Tibial nerve (tissue), 4 donors: Measurements from ENCODE around the gene ZNF385B. TPM values are rescaled to one million over a fixed set of nuclear protein-coding genes. Genes with fewer than 3 reads are reported as not detected.

Experiments used
- DNase-seq, 2 donors: peaks; one replicate each; pipeline ENCODE4 v3.0.0-alpha.2; 2019; ENCODE audit warnings: low spot score in 2 of 2
- H3K27ac ChIP-seq, 4 donors: fragments of 200-600 bp; sonication (generic) in 3 of 4; one replicate each; pipeline ENCODE4 v1.5.1; 2017 to 2019; ENCODE audit warnings: mild to moderate bottlenecking in 1 of 4
- H3K27me3 ChIP-seq, 2 donors: fragments of 200-600 bp; sonication (generic) in 1 of 2; one replicate each; pipeline versions ENCODE4 v1.5.1 to v1.6.0; 2017 to 2019
- H3K36me3 ChIP-seq, 3 donors: fragments of 200-600 bp; sonication (generic); one replicate each; pipeline ENCODE4 v1.5.1; 2018 to 2019
- H3K4me1 ChIP-seq, 4 donors: fragments of 200-600 bp; sonication (generic) in 3 of 4; one replicate each; pipeline ENCODE4 v1.5.1; 2017 to 2019
- H3K4me3 ChIP-seq, 4 donors: fragments of 200-600 bp; sonication (generic) in 3 of 4; one replicate each; pipeline ENCODE4 v1.5.1; 2017 to 2019; ENCODE audit warnings: mild to moderate bottlenecking in 1 of 4, moderate library complexity in 1 of 4
- H3K9me3 ChIP-seq, 4 donors: fragments of 200-600 bp; sonication (generic) in 3 of 4; one replicate each; pipeline ENCODE4 v1.5.1; 2017 to 2019
- EP300 ChIP-seq, 2 donors: sonication (generic); formaldehyde crosslinking; IDR thresholded peaks; one replicate each; pipeline ENCODE4 v1.6.1; 2017; ENCODE audit warnings: antibody characterized with exemption in 2 of 2, mild to moderate bottlenecking in 1 of 2
- POLR2A ChIP-seq, 2 donors: fragments of 450-650 bp; IDR thresholded peaks; one replicate each; pipeline ENCODE4 v1.6.1; 2017; ENCODE audit warnings: antibody characterized with exemption in 2 of 2, mild to moderate bottlenecking in 2 of 2, moderate library complexity in 2 of 2
- WGBS, 2 donors: methylation state at CpG; one replicate each; pipeline ENCODE4 v1.1.5; 2018; 5-methylcytosine and 5-hydroxymethylcytosine counted together
- total RNA-seq, 4 donors: library from RNA; depleted of rRNA; stranded (reverse); fragments of >200 nt; gene quantifications; one replicate each; pipeline ENCODE4 v1.1.0, GENCODE V29; 2016
- TF ChIP-seq, protein P1 (sequence below), 5 experiments: fragments of 200-600 bp in 3 of 5; fragments of 450-650 bp in 2 of 5; sonication (generic) in 3 of 5; IDR thresholded peaks; one replicate each; pipeline ENCODE4 v1.5.1; 2016 to 2019; ENCODE audit warnings: antibody characterized with exemption in 5 of 5, mild to moderate bottlenecking in 3 of 5, moderate library complexity in 2 of 5

ZNF385B gene
- total RNA-seq, 4 donors from 2014 or later = 1.2 to 3.9 (median 2.6) TPM

DNA sequence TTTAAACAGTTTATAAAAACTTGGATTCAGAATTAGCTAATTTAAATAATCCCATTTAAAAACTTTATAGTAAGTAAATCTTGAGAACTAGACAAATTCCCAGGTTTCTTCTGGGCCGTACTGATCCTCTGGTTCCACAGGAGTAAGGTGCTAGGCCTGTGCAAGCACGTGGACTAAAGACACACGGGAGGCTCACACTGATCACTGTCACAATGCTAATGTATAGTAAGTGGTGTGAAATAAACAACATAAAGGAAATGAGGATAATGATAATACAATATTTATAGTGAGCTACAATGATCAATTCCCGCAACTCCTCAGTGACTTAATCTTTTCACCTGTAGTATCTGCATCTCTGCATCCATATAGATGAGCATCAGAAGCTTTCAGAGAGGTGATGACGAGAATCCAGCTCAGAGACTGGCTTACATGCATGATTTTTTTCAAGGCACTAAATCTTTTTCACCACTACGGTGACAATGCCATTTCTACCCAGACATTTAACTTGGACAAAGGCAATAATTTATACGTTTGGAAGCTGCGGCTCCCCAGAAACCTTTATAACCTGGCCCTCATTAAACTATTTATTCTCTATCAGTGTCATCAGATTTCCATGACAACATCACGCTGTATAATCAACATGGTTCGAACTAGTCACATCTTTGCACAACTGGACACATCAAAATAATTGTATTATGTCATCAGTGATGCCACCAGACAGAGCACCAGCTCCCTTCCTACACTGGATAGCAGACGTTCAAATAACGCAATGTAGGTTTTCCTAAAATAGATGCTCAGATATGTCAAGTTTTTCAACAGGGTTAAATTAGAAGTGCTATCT is 196.2 kb downstream of the ZNF385B start:
- H3K27me3 ChIP-seq = no peaks in the 10 kb centered on the region
- H3K4me1 ChIP-seq = no peaks in the 10 kb centered on the region
- DNase-seq = no peak
- 86 to 90% methylated on average over 12 of the region's 12 CpGs for WGBS, 2 donors
- no peak overlapping the region for H3K27ac ChIP-seq
- H3K9me3 ChIP-seq = no peaks in the 10 kb centered on the region
- no peak overlapping the region for H3K4me3 ChIP-seq
- H3K36me3 ChIP-seq = no peaks in the 10 kb centered on the region
- TF ChIP-seq POLR2A (IDR thresholded peaks at IDR 0.05) (no peak), EP300 (IDR thresholded peaks at IDR 0.05) (no peak)
- TF ChIP-seq, protein P1, sequence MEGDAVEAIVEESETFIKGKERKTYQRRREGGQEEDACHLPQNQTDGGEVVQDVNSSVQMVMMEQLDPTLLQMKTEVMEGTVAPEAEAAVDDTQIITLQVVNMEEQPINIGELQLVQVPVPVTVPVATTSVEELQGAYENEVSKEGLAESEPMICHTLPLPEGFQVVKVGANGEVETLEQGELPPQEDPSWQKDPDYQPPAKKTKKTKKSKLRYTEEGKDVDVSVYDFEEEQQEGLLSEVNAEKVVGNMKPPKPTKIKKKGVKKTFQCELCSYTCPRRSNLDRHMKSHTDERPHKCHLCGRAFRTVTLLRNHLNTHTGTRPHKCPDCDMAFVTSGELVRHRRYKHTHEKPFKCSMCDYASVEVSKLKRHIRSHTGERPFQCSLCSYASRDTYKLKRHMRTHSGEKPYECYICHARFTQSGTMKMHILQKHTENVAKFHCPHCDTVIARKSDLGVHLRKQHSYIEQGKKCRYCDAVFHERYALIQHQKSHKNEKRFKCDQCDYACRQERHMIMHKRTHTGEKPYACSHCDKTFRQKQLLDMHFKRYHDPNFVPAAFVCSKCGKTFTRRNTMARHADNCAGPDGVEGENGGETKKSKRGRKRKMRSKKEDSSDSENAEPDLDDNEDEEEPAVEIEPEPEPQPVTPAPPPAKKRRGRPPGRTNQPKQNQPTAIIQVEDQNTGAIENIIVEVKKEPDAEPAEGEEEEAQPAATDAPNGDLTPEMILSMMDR (IDR thresholded peaks at IDR 0.05) = no peak

DNA sequence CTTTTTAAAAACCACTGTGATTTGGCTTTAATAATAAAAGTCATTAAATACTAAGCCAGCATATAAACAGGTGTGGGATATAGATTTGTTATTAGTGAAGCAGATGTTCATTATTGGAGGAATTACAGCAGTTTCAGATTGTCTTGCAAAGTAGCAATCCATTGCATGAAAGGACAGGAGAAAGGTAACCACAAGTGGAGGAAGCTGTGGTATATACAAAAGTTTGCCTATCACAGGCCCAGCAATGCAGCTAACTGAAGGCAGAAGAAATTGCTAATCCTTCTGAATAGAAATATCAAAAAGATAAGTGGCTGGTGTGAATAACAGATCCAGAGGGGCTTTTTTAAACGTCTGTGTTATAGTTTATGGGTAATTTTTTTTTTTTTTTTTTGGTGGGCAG is 199.4 kb downstream of the ZNF385B start:
- 52 to 67% methylated on average over 1 of the region's 1 CpG for WGBS, 2 donors
- TF ChIP-seq EP300 (IDR thresholded peaks at IDR 0.05) = no peak
- TF ChIP-seq POLR2A (IDR thresholded peaks at IDR 0.05) = no peak
- TF ChIP-seq, protein P1 (IDR thresholded peaks at IDR 0.05) = no peak
- Histone ChIP-seq H3K27ac (no peak overlapping the region), H3K27me3 (no peaks in the 10 kb centered on the region), H3K4me1 (no peaks in the 10 kb centered on the region), H3K9me3 (no peaks in the 10 kb centered on the region), H3K4me3 (no peak overlapping the region), H3K36me3 (no peaks in the 10 kb centered on the region)
- no peak for DNase-seq

DNA sequence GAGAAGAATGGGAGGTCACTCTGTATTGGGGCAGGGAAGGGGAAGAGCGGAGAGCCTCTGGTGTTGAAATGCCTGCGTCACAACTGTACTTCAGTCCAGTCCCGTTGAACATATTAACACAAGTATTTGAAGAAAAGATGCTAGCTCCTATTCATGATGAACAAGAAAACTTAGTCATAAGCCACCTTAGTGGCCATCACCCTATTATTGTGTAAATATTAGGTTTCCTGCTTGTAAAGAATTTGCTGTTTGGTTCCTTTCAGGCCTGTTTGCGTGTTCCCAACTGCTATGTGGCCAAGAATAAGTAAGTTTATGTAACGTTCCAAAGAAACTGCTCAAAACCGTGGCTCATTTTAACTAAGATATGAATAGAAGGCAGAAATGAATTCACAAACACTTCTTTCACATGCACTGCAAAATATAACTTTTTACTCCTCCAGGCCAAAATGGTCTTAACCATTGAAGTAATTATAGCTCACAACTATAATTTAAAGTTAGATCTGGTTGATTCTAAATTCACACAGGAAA is 204.3 kb downstream of the ZNF385B start:
- TF ChIP-seq EP300 (IDR thresholded peaks at IDR 0.05) (no peak), POLR2A (IDR thresholded peaks at IDR 0.05) (no peak)
- TF ChIP-seq, protein P1 (IDR thresholded peaks at IDR 0.05) = no peak
- DNase-seq = no peak
- H3K36me3 ChIP-seq = no peaks in the 10 kb centered on the region
- no peaks in the 10 kb centered on the region for H3K27me3 ChIP-seq
- no peak overlapping the region for H3K4me3 ChIP-seq
- no peaks in the 10 kb centered on the region for H3K4me1 ChIP-seq
- H3K9me3 ChIP-seq = no peaks in the 10 kb centered on the region
- H3K27ac ChIP-seq = no peak overlapping the region
- 65 to 77% methylated on average over 6 of the region's 6 CpGs for WGBS, 2 donors

DNA sequence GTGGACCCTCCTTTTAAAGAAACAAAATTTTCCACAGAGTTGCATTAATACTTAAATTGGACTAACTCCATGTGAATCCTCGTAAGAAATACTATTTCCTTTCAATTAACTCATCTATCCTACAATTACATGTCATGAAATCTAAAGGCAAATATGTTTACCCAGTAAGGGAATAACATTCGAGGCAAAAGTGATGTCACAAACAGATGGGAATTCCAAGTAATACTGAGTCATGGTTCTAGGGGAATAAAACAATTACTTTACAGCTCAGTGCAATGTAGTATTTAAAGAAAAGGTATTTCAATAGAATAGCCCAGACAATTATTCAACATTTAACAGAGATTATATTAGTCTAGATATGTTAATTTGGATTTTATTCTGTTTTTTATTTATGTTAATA is 205.8 kb downstream of the ZNF385B start:
- no peak overlapping the region for H3K27ac ChIP-seq
- DNase-seq = no peak
- WGBS, 2 donors = 37 to 53% methylated on average over 2 of the region's 2 CpGs
- H3K9me3 ChIP-seq = no peaks in the 10 kb centered on the region
- H3K4me3 ChIP-seq = no peak overlapping the region
- no peaks in the 10 kb centered on the region for H3K36me3 ChIP-seq
- TF ChIP-seq, protein P1 (IDR thresholded peaks at IDR 0.05) = no peak
- TF ChIP-seq POLR2A (IDR thresholded peaks at IDR 0.05) = no peak
- no peak for TF ChIP-seq EP300 (IDR thresholded peaks at IDR 0.05)
- H3K27me3 ChIP-seq = no peaks in the 10 kb centered on the region
- no peaks in the 10 kb centered on the region for H3K4me1 ChIP-seq

DNA sequence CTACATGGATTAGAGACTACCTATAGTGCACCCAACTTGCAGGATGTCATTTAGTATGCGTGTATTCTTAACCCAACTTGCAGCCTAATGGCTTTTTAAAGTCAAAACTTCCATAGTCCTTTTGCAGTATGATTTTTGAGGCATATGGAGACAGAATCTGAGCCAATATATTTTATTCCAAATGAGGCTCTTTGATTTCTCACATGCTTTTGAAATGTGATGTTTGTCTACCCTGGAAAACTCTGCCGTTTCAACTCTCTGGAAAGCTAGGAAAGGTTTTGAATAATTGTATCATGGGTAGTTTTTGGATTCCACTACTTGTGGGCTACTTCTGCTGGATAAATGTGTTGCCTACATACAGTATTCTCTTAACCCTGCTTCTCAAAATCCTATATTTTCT is 206.6 kb downstream of the ZNF385B start:
- H3K4me3 ChIP-seq = no peak overlapping the region
- no peaks in the 10 kb centered on the region for H3K36me3 ChIP-seq
- TF ChIP-seq, protein P1 (IDR thresholded peaks at IDR 0.05) = no peak
- no peak for TF ChIP-seq EP300 (IDR thresholded peaks at IDR 0.05)
- no peak for TF ChIP-seq POLR2A (IDR thresholded peaks at IDR 0.05)
- H3K9me3 ChIP-seq = no peaks in the 10 kb centered on the region
- DNase-seq = no peak
- no peaks in the 10 kb centered on the region for H3K27me3 ChIP-seq
- H3K27ac ChIP-seq = no peak overlapping the region
- no peaks in the 10 kb centered on the region for H3K4me1 ChIP-seq
- 86 to 89% methylated on average over 2 of the region's 2 CpGs for WGBS, 2 donors
